Liver (tissue), 9 donors: ENCODE data around the gene USP5. TPM values are rescaled to one million over a fixed set of nuclear protein-coding genes. Genes with fewer than 3 reads are reported as not detected.

Experiments
- DNase-seq: peaks from one replicate; pipeline ENCODE4 v3.0.0-alpha.2; 2017; ENCODE audit warnings: low spot score
- H3K27ac ChIP-seq, 2 donors: one replicate each; pipeline ENCODE4 v1.7.0; 2013; ENCODE audit warnings: inconsistent platforms in 2 of 2, low read length in 2 of 2, control low read depth in 1 of 2, low read depth in 1 of 2, mild to moderate bottlenecking in 1 of 2
- H3K27me3 ChIP-seq, 4 donors: one replicate each; pipeline versions ENCODE4 v1.6.1 to v1.7.0; 2013; ENCODE audit warnings: low read length in 3 of 4, inconsistent platforms in 1 of 4, mild to moderate bottlenecking in 1 of 4, moderate library complexity in 1 of 4; ENCODE audit not compliant: control insufficient read depth in 4 of 4, insufficient read depth in 4 of 4
- H3K36me3 ChIP-seq, 4 donors: one replicate each; pipeline versions ENCODE4 v1.6.1 to v1.7.0; 2013; ENCODE audit warnings: low read length in 3 of 4, mild to moderate bottlenecking in 3 of 4, low read depth in 1 of 4, moderate library complexity in 1 of 4; ENCODE audit not compliant: control insufficient read depth in 4 of 4, insufficient read depth in 3 of 4
- H3K4me1 ChIP-seq, 4 donors: one replicate each; pipeline versions ENCODE4 v1.6.1 to v1.7.0; 2013; ENCODE audit warnings: low read length in 3 of 4, mild to moderate bottlenecking in 3 of 4, moderate library complexity in 1 of 4; ENCODE audit not compliant: control insufficient read depth in 4 of 4, insufficient read depth in 4 of 4
- H3K4me3 ChIP-seq, 3 donors: one replicate each; pipeline versions ENCODE4 v1.6.1 to v1.7.0; 2013; ENCODE audit warnings: low read length in 3 of 3, control low read depth in 1 of 3, low read depth in 1 of 3, mild to moderate bottlenecking in 1 of 3
- H3K9ac ChIP-seq, 2 donors: one replicate each; pipeline ENCODE4 v1.7.0; 2013; ENCODE audit warnings: low read length in 2 of 2, mild to moderate bottlenecking in 2 of 2, moderate library complexity in 2 of 2, control low read depth in 1 of 2, low read depth in 1 of 2
- H3K9me3 ChIP-seq, 4 donors: one replicate each; pipeline versions ENCODE4 v1.6.1 to v1.7.0; 2013; ENCODE audit warnings: low read length in 3 of 4; ENCODE audit not compliant: control insufficient read depth in 4 of 4
- ATF3 ChIP-seq: IDR thresholded peaks from 2 replicates; pipeline ENCODE4 v1.6.1; 2016; ENCODE audit warnings: antibody characterized with exemption
- CTCF ChIP-seq: fragments of 150-350 bp; IDR thresholded peaks from 2 replicates; pipeline ENCODE4 v1.5.1; 2017; ENCODE audit warnings: improper control_type of control experiment, low read depth, low read length; ENCODE audit not compliant: missing input control
- EGR1 ChIP-seq, 2 donors: IDR thresholded peaks; 2 replicates each; pipeline ENCODE4 v1.6.1; 2016 to 2018; ENCODE audit warnings: antibody characterized with exemption in 2 of 2, low read depth in 2 of 2
- FOXA1 ChIP-seq: IDR thresholded peaks from 2 replicates; pipeline ENCODE4 v1.6.1; 2016; ENCODE audit warnings: antibody characterized with exemption
- FOXA2 ChIP-seq: IDR thresholded peaks from 2 replicates; pipeline ENCODE4 v1.6.1; 2016; ENCODE audit warnings: antibody characterized with exemption
- GABPA ChIP-seq, 2 donors: IDR thresholded peaks in 1 of 2; conservative IDR thresholded peaks in 1 of 2; 2 replicates each; pipeline ENCODE4 v1.6.1; 2016; ENCODE audit warnings: antibody characterized with exemption in 2 of 2, mild to moderate bottlenecking in 1 of 2, moderate library complexity in 1 of 2
- HNF4A ChIP-seq, 2 donors: conservative IDR thresholded peaks; 2 replicates each; pipeline ENCODE4 v1.6.1; 2016; ENCODE audit warnings: antibody characterized with exemption in 2 of 2, mild to moderate bottlenecking in 2 of 2
- HNF4G ChIP-seq: IDR thresholded peaks from 2 replicates; pipeline ENCODE4 v1.6.1; 2016; ENCODE audit warnings: antibody characterized with exemption
- JUND ChIP-seq, 2 donors: IDR thresholded peaks; 2 replicates each; pipeline ENCODE4 v1.6.1; 2016; ENCODE audit warnings: antibody characterized with exemption in 2 of 2
- MAX ChIP-seq: IDR thresholded peaks from 2 replicates; pipeline ENCODE4 v1.6.1; 2016; ENCODE audit warnings: antibody characterized with exemption
- NR2F2 ChIP-seq: IDR thresholded peaks from 2 replicates; pipeline ENCODE4 v1.6.1; 2016; ENCODE audit warnings: antibody characterized with exemption
- RAD21 ChIP-seq, 2 donors: IDR thresholded peaks; 2 replicates each; pipeline ENCODE4 v1.6.1; 2016; ENCODE audit warnings: antibody characterized with exemption in 2 of 2, mild to moderate bottlenecking in 2 of 2
- REST ChIP-seq: IDR thresholded peaks from 2 replicates; pipeline ENCODE4 v1.6.1; 2016; ENCODE audit warnings: antibody characterized with exemption, mild to moderate bottlenecking
- RXRA ChIP-seq, 2 donors: IDR thresholded peaks; 2 replicates each; pipeline ENCODE4 v1.6.1; 2017 to 2018; ENCODE audit warnings: antibody characterized with exemption in 2 of 2, mild to moderate bottlenecking in 1 of 2
- SP1 ChIP-seq: IDR thresholded peaks from 2 replicates; pipeline ENCODE4 v1.6.1; 2018; ENCODE audit warnings: antibody characterized with exemption, mild to moderate bottlenecking
- TAF1 ChIP-seq: conservative IDR thresholded peaks from 2 replicates; pipeline ENCODE4 v1.6.1; 2016; ENCODE audit warnings: antibody characterized with exemption, mild to moderate bottlenecking
- YY1 ChIP-seq: IDR thresholded peaks from 2 replicates; pipeline ENCODE4 v1.6.1; 2016; ENCODE audit warnings: antibody characterized with exemption, mild to moderate bottlenecking
- ZBTB33 ChIP-seq: IDR thresholded peaks from 2 replicates; pipeline ENCODE4 v1.6.1; 2016; ENCODE audit warnings: antibody characterized with exemption
- WGBS: extraction: QIAGEN DNeasy Blood & Tissue Kit; methylation state at CpG from one replicate; pipeline ENCODE4 v1.1.7; 2013; 5-methylcytosine and 5-hydroxymethylcytosine counted together
- polyA plus RNA-seq, 2 donors: library from polyadenylated mRNA; stranded (reverse) in 1 of 2; unstranded in 1 of 2; fragments of 200-250 nt in 1 of 2; fragments of >200 nt in 1 of 2; fragmentation: Nextera tagmentation in 1 of 2; extraction: Ambion mirVana in 1 of 2; gene quantifications; one replicate each; pipeline versions ENCODE4 v1.2.1 to v1.2.3, GENCODE V29; 2013 to 2015
- total RNA-seq, 2 donors: library from RNA; depleted of rRNA; stranded (reverse); fragments of >200 nt; gene quantifications; one replicate each; pipeline ENCODE4 v1.2.3, GENCODE V29; 2014
- donor health status: healthy.
- donor health status: healthy.
- donor health status: healthy.
- donor health status: healthy.
- donor health status: healthy.

USP5 gene
- total and polyA plus RNA-seq, 4 donors, result 15.2 to 41.0 (median 35.7) TPM

GRCh38 chr12:6872073-6873048 is 20.4 kb downstream of the USP5 start:
- peaks cover 0 to 47% (median 34%) of the 10 kb centered on the region in 4 donors for H3K4me1 ChIP-seq
- TF ChIP-seq CTCF (peak; percentile 90), YY1 (peak; percentile 19), RXRA (IDR thresholded peaks at IDR 0.05) (no peak), RAD21 (IDR thresholded peaks at IDR 0.05) (peak; percentile 52 to 74), SP1 (peak; percentile 9)

GRCh38 chr12:6873094-6874014 is 21.4 kb downstream of the USP5 start, which contains the start of gene SPSB2:
Gene SPSB2, minus strand, starts transcription at chr12:6873303. Its CDS starts 402 bp downstream, at chr12:6872901.
- Histone ChIP-seq H3K9me3 (no peaks in the 10 kb centered on the region), H3K27me3 (no peaks in the 10 kb centered on the region), H3K4me1 (peaks cover 0 to 44% (median 32%) of the 10 kb centered on the region in 4 donors), H3K36me3 (peaks cover 4 to 12% (median 7%) of the 10 kb centered on the region in 4 donors), H3K9ac (peak within 1 kb of the TSS; percentile 45 to 65), H3K27ac (peak within 1 kb of the TSS; percentile 54 to 75), H3K4me3 (peak within 1 kb of the TSS; percentile 69 to 76 (median 75))
- WGBS, result 1% methylated on average over 66 of the region's 66 CpGs
- TF ChIP-seq ATF3 (no peak), NR2F2 (peak; percentile 37), RXRA (IDR thresholded peaks at IDR 0.05) (peak in 1 of 2 donors; percentile 21), CTCF (no peak), FOXA2 (no peak), ZBTB33 (no peak), YY1 (no peak), REST (peak; percentile 43), EGR1 (IDR thresholded peaks at IDR 0.05; ENCODE audit: low read depth in 2 of 2) (no peak), GABPA (IDR thresholded peaks at IDR 0.05 in 1 of 2, conservative IDR thresholded peaks at IDR 0.05 in 1 of 2) (peak in 1 of 2 donors; percentile 80), MAX (peak; percentile 15), HNF4A (conservative IDR thresholded peaks at IDR 0.05) (peak in 1 of 2 donors; percentile 15), HNF4G (no peak), RAD21 (IDR thresholded peaks at IDR 0.05) (peak; percentile 17 to 53), TAF1 (no peak), FOXA1 (peak; percentile 4), SP1 (peak; percentile 67), JUND (IDR thresholded peaks at IDR 0.05) (no peak)
- DNase-seq, result peak; percentile 99

More at GRCh38 chr12:6872073-6873048, 20.4 kb downstream of the USP5 start:
- DNase-seq, result peak; percentile 92
- peak overlapping the region; percentile 69 to 76 (median 75) for H3K4me3 ChIP-seq
- H3K27me3 ChIP-seq, result no peaks in the 10 kb centered on the region
- H3K9me3 ChIP-seq, result no peaks in the 10 kb centered on the region
- H3K36me3 ChIP-seq, result peaks cover 4 to 12% (median 7%) of the 10 kb centered on the region in 4 donors
- peak overlapping the region; percentile 36 to 65 for H3K9ac ChIP-seq
- WGBS, result 2% methylated on average over 40 of the region's 40 CpGs
- peak overlapping the region; percentile 52 to 67 for H3K27ac ChIP-seq
